K562 (cell line): ENCODE results near the gene EVA1A. TPM values are rescaled to one million over a fixed set of nuclear protein-coding genes. Genes with fewer than 3 reads are reported as not detected.

ENCODE experiments used
- ATAC-seq: fragments of 200-7000 bp; cut with Tn5 transposase; 3 replicates; pipeline ENCODE4 v1.9.1; 2020; ENCODE audit warnings: moderate library complexity
- BruUV-seq: library from RNA; stranded (reverse); fragments of 400-500 nt; replicated peaks from 2 replicates; lab custom pipeline; 2021; lab: Mats Ljungman, UMichigan
- CTCF ChIA-PET: fragments of 300-600 bp; formaldehyde crosslinking; extraction: SDS; loops from one replicate; lab custom pipeline; 2021; ENCODE audit warnings: low intra/inter-chr PET ratio; lab: Yijun Ruan, JAX
- POLR2A ChIA-PET: fragments of 300-600, 350-650 bp; sonication (Branson Sonifier 250); formaldehyde crosslinking; extraction: SDS; loops from one replicate; lab custom pipeline; 2021; ENCODE audit warnings: antibody characterized with exemption, inconsistent platforms; lab: Yijun Ruan, JAX
- DNase-seq, 4 experiments: peaks; one replicate each; pipeline versions ENCODE4 v3.0.0 to v3.0.0-alpha.2; 2011 to 2018; ENCODE audit warnings: low spot score in 3 of 4, mixed read lengths in 3 of 4; ENCODE audit errors: extremely low read depth in 1 of 4
- FAIRE-seq: peaks from 2 replicates; lab custom pipeline; 2011; peaks lifted over from hg19 to GRCh38; lab: Jason Lieb, UNC
- H2AFZ ChIP-seq: 2 replicates; pipeline ENCODE4 v1.6.0; 2011; ENCODE audit warnings: low read depth, low read length, control low read depth, inconsistent platforms
- H3K27ac ChIP-seq: fragments of 200-600 bp; 3 replicates; pipeline ENCODE4 v1.8.0; 2011; ENCODE audit warnings: low read depth, mild to moderate bottlenecking, control low read depth, inconsistent platforms, low read length, moderate library complexity, mixed read lengths; ENCODE audit errors: extremely low read depth
- H3K27me3 ChIP-seq, 2 experiments: fragments of 300-600 bp in 1 of 2; 2 replicates in 1 of 2; 3 replicates in 1 of 2; pipeline versions ENCODE4 v1.6.0 to v1.8.0; 2011; ENCODE audit warnings: inconsistent platforms in 2 of 2, low read length in 2 of 2, mild to moderate bottlenecking in 1 of 2, mixed read lengths in 1 of 2, moderate library complexity in 1 of 2; ENCODE audit not compliant: control insufficient read depth in 2 of 2, insufficient read depth in 2 of 2
- H3K36me3 ChIP-seq: fragments of 300-600 bp; 3 replicates; pipeline ENCODE4 v1.8.0; 2011; ENCODE audit warnings: mild to moderate bottlenecking, low read length, inconsistent platforms; ENCODE audit not compliant: control insufficient read depth, insufficient read depth
- H3K4me1 ChIP-seq, 2 experiments: fragments of 200-600 bp in 1 of 2; replicated peaks in 1 of 2; 2 replicates in 1 of 2; 3 replicates in 1 of 2; pipeline versions ENCODE4 v1.5.1 to v1.8.0; 2011; ENCODE audit warnings: inconsistent platforms in 2 of 2, low read length in 2 of 2, mild to moderate bottlenecking in 1 of 2, mixed read lengths in 1 of 2, moderate library complexity in 1 of 2; ENCODE audit not compliant: control insufficient read depth in 2 of 2, insufficient read depth in 2 of 2
- H3K4me2 ChIP-seq: 2 replicates; pipeline ENCODE4 v1.6.1; 2011; ENCODE audit warnings: low read length, control low read depth, inconsistent platforms, mixed read lengths; ENCODE audit not compliant: insufficient read depth
- H3K4me3 ChIP-seq: fragments of 200-600 bp; sonication (generic), shearing (Covaris generic); 2 replicates; pipeline ENCODE4 v1.5.1; 2016; ENCODE audit warnings: control low read depth, inconsistent platforms
- H3K79me2 ChIP-seq: fragments of 200-600 bp; 3 replicates; pipeline ENCODE4 v1.8.0; 2011; ENCODE audit warnings: low read length, inconsistent platforms; ENCODE audit not compliant: control insufficient read depth, insufficient read depth
- H3K9ac ChIP-seq, 2 experiments: 2 replicates each; pipeline versions ENCODE4 v1.6.0 to v1.6.1; 2011; ENCODE audit warnings: low read depth in 2 of 2, low read length in 2 of 2, control low read depth in 1 of 2, inconsistent platforms in 1 of 2, mild to moderate bottlenecking in 1 of 2, mixed read lengths in 1 of 2; ENCODE audit not compliant: insufficient read depth in 1 of 2
- H3K9me1 ChIP-seq: one replicate; pipeline ENCODE4 v1.6.0; 2011; ENCODE audit warnings: inconsistent platforms, mild to moderate bottlenecking, low read length, moderate library complexity; ENCODE audit not compliant: control insufficient read depth, insufficient read depth
- H3K9me3 ChIP-seq: replicated peaks from 2 replicates; pipeline ENCODE4 v1.5.1; 2011; ENCODE audit warnings: low read depth, low read length, inconsistent platforms; ENCODE audit not compliant: control insufficient read depth, insufficient read depth
- H4K20me1 ChIP-seq: replicated peaks from 2 replicates; pipeline ENCODE4 v1.6.1; 2011; ENCODE audit warnings: low read length, inconsistent platforms, mixed read lengths; ENCODE audit not compliant: control insufficient read depth, insufficient read depth
- CCNT2 ChIP-seq: IDR thresholded peaks from 2 replicates; pipeline ENCODE4 v1.6.1; 2011; ENCODE audit warnings: borderline replicate concordance, low read depth, mild to moderate bottlenecking, moderate library complexity, mixed read lengths, low read length; ENCODE audit not compliant: insufficient read length; ENCODE audit errors: extremely low read depth
- ELF1 ChIP-seq: fragments of 200-800 bp; sonication (Bioruptor generic); IDR thresholded peaks from 2 replicates; pipeline ENCODE4 v1.6.1; 2016; ENCODE audit warnings: missing genetic modification characterization, missing compliant biosample characterization
- NELFE ChIP-seq: IDR thresholded peaks from 2 replicates; pipeline ENCODE4 v1.6.1; 2011; ENCODE audit warnings: mild to moderate bottlenecking; ENCODE audit not compliant: insufficient read depth, insufficient read length
- PHF8 ChIP-seq: fragments of 200-600 bp; sonication (generic); IDR thresholded peaks from 2 replicates; pipeline ENCODE4 v1.6.1; 2012; ENCODE audit warnings: mixed run types, mild to moderate bottlenecking, inconsistent platforms, low read length, moderate library complexity, borderline replicate concordance
- TCF7 ChIP-seq: sonication (generic); IDR thresholded peaks from 2 replicates; pipeline ENCODE4 v1.6.1; 2016; ENCODE audit warnings: antibody characterized with exemption, borderline replicate concordance
- ZNF347 ChIP-seq: fragments of 450-650 bp; formaldehyde crosslinking; IDR thresholded peaks from 2 replicates; pipeline ENCODE4 v1.4.0; 2020; ENCODE audit warnings: low read depth, mild to moderate bottlenecking, moderate library complexity
- WGBS: fragments of 100-300 bp; shearing (Covaris generic); methylation state at CpG from one replicate; pipeline ENCODE4 v1.1.6; 2016; ENCODE audit warnings: low coverage, mixed read lengths; ENCODE audit not compliant: insufficient coverage; ENCODE audit errors: missing lambda C conversion rate; 5-methylcytosine and 5-hydroxymethylcytosine counted together
- in situ Hi-C: fragments of 300-500 bp; cut with MboI; formaldehyde crosslinking; loops from 4 replicates; pipeline ENCODE4 v1.15.0; 2018; ENCODE audit warnings: inconsistent platforms, mixed read lengths
- intact Hi-C: fragments of 100-400 bp; cut with micrococcal nuclease; formaldehyde crosslinking; loops from 2 replicates; pipeline ENCODE4 v1.14.2; 2022
- polyA plus RNA-seq, 8 experiments: library from polyadenylated mRNA; depleted of rRNA in 4 of 8; stranded (reverse) in 5 of 8; unstranded in 3 of 8; fragments of >200 nt; fragmentation: Nextera tagmentation in 2 of 8; fragmentation: Illumina TruSeq in 1 of 8; extraction: Ambion mirVana in 2 of 8; extraction: Trizol in 1 of 8; gene quantifications; 2 replicates each; pipeline versions ENCODE4 v1.2.1 to v1.2.3, GENCODE V29; 2011 to 2014; ENCODE audit warnings: inconsistent platforms in 1 of 8, missing spikeins in 1 of 8
- total RNA-seq, 7 experiments: library from RNA; depleted of rRNA in 6 of 7; stranded (reverse); fragments of >200 nt in 6 of 7; fragmentation: Illumina TruSeq in 2 of 7; extraction: Trizol in 2 of 7; gene quantifications; 2 replicates each; pipeline versions ENCODE4 v1.2.1 to v1.2.3, GENCODE V29; 2011 to 2021; ENCODE audit warnings: low replicate concordance in 1 of 7
- TF ChIP-seq, protein P1 (sequence below): sonication (generic); formaldehyde crosslinking; IDR thresholded peaks from 2 replicates; pipeline ENCODE4 v1.8.0; 2023; ENCODE audit warnings: mild to moderate bottlenecking, missing genetic modification reagents
- TF ChIP-seq, protein P2 (sequence below): fragments of 450-650 bp; conservative IDR thresholded peaks from 2 replicates; pipeline ENCODE4 v1.6.1; 2016; ENCODE audit warnings: missing genetic modification characterization, low read depth, mild to moderate bottlenecking, control low read depth, missing compliant biosample characterization
- TF ChIP-seq, protein P3 (sequence below): IDR thresholded peaks from 2 replicates; pipeline ENCODE4 v1.6.1; 2011; ENCODE audit not compliant: insufficient read length; ENCODE audit errors: extremely low read depth

EVA1A gene
- total and polyA plus RNA-seq, 9 of the 15 experiments (the other 6 are each of a cell fraction or from before 2014, with no cell fraction given) = not detected

DNA sequence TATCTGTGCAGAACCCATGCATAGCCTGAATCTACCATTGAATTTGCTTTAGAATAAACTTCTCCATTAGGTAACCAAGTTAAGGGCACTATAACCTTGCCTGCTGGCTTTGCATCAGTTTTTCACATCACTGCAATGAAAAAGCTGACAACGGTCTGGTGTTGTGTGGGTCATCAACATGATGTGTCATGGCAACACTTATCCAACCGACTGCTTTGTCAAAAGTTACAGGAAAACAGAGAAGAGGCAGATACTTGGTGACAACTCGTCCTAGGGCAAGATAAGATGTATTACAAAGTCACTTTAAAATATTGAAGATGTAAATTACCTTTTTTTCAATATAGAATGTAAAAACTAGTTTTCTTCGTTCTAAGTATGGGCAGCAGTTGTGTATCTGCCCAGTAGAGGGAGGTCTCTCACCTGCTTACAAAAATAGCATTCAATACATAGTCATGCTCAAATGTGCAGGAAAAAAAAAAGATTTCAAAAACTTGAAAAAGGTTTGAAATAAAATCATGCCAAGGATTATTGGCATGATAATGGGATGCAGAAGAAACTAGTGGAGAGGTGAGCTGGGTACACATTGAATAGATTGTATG lies 96.3 kb downstream of the EVA1A start (continued):
- TF ChIP-seq CCNT2 = no peak
- TF ChIP-seq ZNF347 = no peak

DNA sequence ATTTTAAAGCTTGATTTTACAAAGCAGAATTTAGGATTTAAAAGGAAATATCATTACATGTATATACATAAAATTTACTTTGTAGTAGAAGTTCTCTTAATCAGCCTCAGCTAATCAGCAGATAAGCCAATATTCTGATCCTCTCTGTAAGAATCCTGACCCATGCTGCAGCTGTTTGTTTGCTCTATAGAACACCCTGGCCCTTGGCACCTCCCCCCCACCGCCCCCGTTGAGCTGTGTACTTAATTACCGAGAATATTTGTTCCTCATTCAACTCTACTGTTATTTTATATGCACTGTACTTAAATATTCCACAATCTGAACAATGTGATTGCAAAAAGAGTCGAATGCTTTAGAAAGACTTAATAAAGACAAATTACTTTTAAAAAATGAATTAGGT lies 98.0 kb downstream of the EVA1A start:
- ATAC-seq (no peak), FAIRE-seq (no peak), DNase-seq (no peak)
- POLR2A ChIA-PET = no interaction called here
- CTCF ChIA-PET = no interaction called here
- H3K4me1 ChIP-seq = no peaks in the 10 kb centered on the region
- no peak overlapping the region for H3K4me3 ChIP-seq
- TF ChIP-seq, protein P1, sequence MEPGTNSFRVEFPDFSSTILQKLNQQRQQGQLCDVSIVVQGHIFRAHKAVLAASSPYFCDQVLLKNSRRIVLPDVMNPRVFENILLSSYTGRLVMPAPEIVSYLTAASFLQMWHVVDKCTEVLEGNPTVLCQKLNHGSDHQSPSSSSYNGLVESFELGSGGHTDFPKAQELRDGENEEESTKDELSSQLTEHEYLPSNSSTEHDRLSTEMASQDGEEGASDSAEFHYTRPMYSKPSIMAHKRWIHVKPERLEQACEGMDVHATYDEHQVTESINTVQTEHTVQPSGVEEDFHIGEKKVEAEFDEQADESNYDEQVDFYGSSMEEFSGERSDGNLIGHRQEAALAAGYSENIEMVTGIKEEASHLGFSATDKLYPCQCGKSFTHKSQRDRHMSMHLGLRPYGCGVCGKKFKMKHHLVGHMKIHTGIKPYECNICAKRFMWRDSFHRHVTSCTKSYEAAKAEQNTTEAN (CRISPR knock-in tag) = no peak
- TF ChIP-seq NELFE (no peak), TCF7 (no peak), ELF1 (no peak), PHF8 (no peak)
- TF ChIP-seq, protein P2, sequence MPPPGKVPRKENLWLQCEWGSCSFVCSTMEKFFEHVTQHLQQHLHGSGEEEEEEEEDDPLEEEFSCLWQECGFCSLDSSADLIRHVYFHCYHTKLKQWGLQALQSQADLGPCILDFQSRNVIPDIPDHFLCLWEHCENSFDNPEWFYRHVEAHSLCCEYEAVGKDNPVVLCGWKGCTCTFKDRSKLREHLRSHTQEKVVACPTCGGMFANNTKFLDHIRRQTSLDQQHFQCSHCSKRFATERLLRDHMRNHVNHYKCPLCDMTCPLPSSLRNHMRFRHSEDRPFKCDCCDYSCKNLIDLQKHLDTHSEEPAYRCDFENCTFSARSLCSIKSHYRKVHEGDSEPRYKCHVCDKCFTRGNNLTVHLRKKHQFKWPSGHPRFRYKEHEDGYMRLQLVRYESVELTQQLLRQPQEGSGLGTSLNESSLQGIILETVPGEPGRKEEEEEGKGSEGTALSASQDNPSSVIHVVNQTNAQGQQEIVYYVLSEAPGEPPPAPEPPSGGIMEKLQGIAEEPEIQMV (tag) = no peak
- TF ChIP-seq, protein P3, sequence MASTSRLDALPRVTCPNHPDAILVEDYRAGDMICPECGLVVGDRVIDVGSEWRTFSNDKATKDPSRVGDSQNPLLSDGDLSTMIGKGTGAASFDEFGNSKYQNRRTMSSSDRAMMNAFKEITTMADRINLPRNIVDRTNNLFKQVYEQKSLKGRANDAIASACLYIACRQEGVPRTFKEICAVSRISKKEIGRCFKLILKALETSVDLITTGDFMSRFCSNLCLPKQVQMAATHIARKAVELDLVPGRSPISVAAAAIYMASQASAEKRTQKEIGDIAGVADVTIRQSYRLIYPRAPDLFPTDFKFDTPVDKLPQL = no peak
- H3K27me3 ChIP-seq = no peaks in the 10 kb centered on the region
- in situ Hi-C loops (loop anchor here (10.0 kb wide), 1 partner anchor 142 kb away; no protein-coding TSS in a partner anchor), intact Hi-C loops (no loop called here)
- H3K4me2 ChIP-seq = no peak overlapping the region
- no peaks in the 10 kb centered on the region for H3K9me1 ChIP-seq
- no peak overlapping the region for H3K27ac ChIP-seq
- H2AFZ ChIP-seq = no peak overlapping the region
- WGBS = 0% methylated on average over 4 of the region's 4 CpGs
- H4K20me1 ChIP-seq = no peaks in the 10 kb centered on the region
- no peaks in the 10 kb centered on the region for H3K36me3 ChIP-seq
- no peaks in the 10 kb centered on the region for H3K79me2 ChIP-seq
- no peaks in the 10 kb centered on the region for H3K9me3 ChIP-seq
- no TSS peak for BruUV-seq
- H3K9ac ChIP-seq = no peak overlapping the region
